HepG2 (cell line): ENCODE results near the gene CAPN10. TPM values are rescaled to one million over a fixed set of nuclear protein-coding genes. Genes with fewer than 3 reads are reported as not detected.
A peak's percentile ranks its signal among the peaks of the same experiment; 100 is the strongest.

Source experiments
- ARID2 ChIP-seq: sonication (generic); formaldehyde crosslinking; IDR thresholded peaks from 2 replicates; pipeline ENCODE4 v1.8.1; 2022; ENCODE audit warnings: mild to moderate bottlenecking, missing genetic modification reagents, borderline replicate concordance
- FOXK2 ChIP-seq: fragments of 450-650 bp; IDR thresholded peaks from 2 replicates; pipeline ENCODE4 v1.6.1; 2016
- MTA1 ChIP-seq: sonication (generic); formaldehyde crosslinking; IDR thresholded peaks from 2 replicates; pipeline ENCODE4 v1.4.0; 2020; ENCODE audit warnings: missing genetic modification reagents, mild to moderate bottlenecking, borderline replicate concordance
- NCOA5 ChIP-seq: sonication (generic); formaldehyde crosslinking; IDR thresholded peaks from 2 replicates; pipeline ENCODE4 v1.4.0; 2020; ENCODE audit warnings: missing genetic modification reagents
- PAXIP1 ChIP-seq: sonication (generic); formaldehyde crosslinking; conservative IDR thresholded peaks from 2 replicates; pipeline ENCODE4 v1.4.0; 2020; ENCODE audit warnings: mild to moderate bottlenecking, missing genetic modification reagents, moderate library complexity
- POGZ ChIP-seq: sonication (generic); formaldehyde crosslinking; IDR thresholded peaks from 2 replicates; pipeline ENCODE4 v1.4.0; 2020; ENCODE audit warnings: mild to moderate bottlenecking, missing genetic modification reagents
- TAF15 ChIP-seq: fragments of 200-400 bp; formaldehyde crosslinking; IDR thresholded peaks from one replicate; pipeline ENCODE4 v1.6.1; 2018; ENCODE audit warnings: mild to moderate bottlenecking, low read depth, low read length; ENCODE audit not compliant: poor library complexity, severe bottlenecking
- TGIF2 ChIP-seq: IDR thresholded peaks from 2 replicates; pipeline ENCODE4 v1.6.1; 2016; ENCODE audit warnings: control low read depth, missing compliant biosample characterization
- ZFYVE20 ChIP-seq: sonication (generic); formaldehyde crosslinking; IDR thresholded peaks from 2 replicates; pipeline ENCODE4 v1.8.0; 2023; ENCODE audit warnings: low read depth, mild to moderate bottlenecking, moderate library complexity, missing genetic modification reagents, borderline replicate concordance
- ZIK1 ChIP-seq: sonication (generic); formaldehyde crosslinking; IDR thresholded peaks from 2 replicates; pipeline ENCODE4 v1.5.0; 2020; ENCODE audit warnings: mild to moderate bottlenecking, low read depth, missing genetic modification reagents, borderline replicate concordance
- ZNF333 ChIP-seq: sonication (generic); formaldehyde crosslinking; IDR thresholded peaks from 2 replicates; pipeline ENCODE4 v1.4.0; 2020; ENCODE audit warnings: mild to moderate bottlenecking, missing genetic modification reagents, borderline replicate concordance
- ZNF572 ChIP-seq: sonication (generic); formaldehyde crosslinking; IDR thresholded peaks from 2 replicates; pipeline ENCODE4 v1.5.1; 2020; ENCODE audit warnings: mild to moderate bottlenecking, missing genetic modification reagents
- ZNF766 ChIP-seq: sonication (generic); formaldehyde crosslinking; IDR thresholded peaks from 2 replicates; pipeline ENCODE4 v1.5.0; 2020; ENCODE audit warnings: missing genetic modification reagents, borderline replicate concordance
- ZNF891 ChIP-seq: sonication (generic); formaldehyde crosslinking; IDR thresholded peaks from 2 replicates; pipeline ENCODE4 v1.5.0; 2020; ENCODE audit warnings: mild to moderate bottlenecking, missing genetic modification reagents
- polyA plus RNA-seq, 8 experiments: library from polyadenylated mRNA; depleted of rRNA in 3 of 8; stranded (reverse) in 7 of 8; unstranded in 1 of 8; fragments of >200 nt; fragmentation: Illumina TruSeq in 4 of 8; extraction: Trizol in 4 of 8; gene quantifications; 2 replicates each; pipeline versions ENCODE4 v1.2.1 to v1.2.3, GENCODE V29; 2011 to 2016; ENCODE audit warnings: low read depth in 4 of 8, missing spikeins in 1 of 8, mixed read lengths in 1 of 8; ENCODE audit not compliant: insufficient read depth in 1 of 8
- total RNA-seq, 5 experiments: library from RNA; depleted of rRNA; stranded (reverse); fragments of >200 nt; fragmentation: Illumina TruSeq; extraction: Trizol; gene quantifications; 2 replicates each; pipeline ENCODE4 v1.2.3, GENCODE V29; 2016; ENCODE audit warnings: low read depth in 1 of 5
- TF ChIP-seq, protein P1 (sequence below): fragments of 450-650 bp; IDR thresholded peaks from 2 replicates; pipeline ENCODE4 v1.6.1; 2016
- TF ChIP-seq, protein P2 (sequence below): sonication (generic); formaldehyde crosslinking; IDR thresholded peaks from 2 replicates; pipeline ENCODE4 v1.5.0; 2020; ENCODE audit warnings: missing genetic modification reagents, mild to moderate bottlenecking, borderline replicate concordance

The CAPN10 gene
- total and polyA plus RNA-seq, 2 of the 13 experiments (the other 11 are each of a cell fraction or from before 2014, with no cell fraction given): 27.6 to 32.4 TPM

DNA sequence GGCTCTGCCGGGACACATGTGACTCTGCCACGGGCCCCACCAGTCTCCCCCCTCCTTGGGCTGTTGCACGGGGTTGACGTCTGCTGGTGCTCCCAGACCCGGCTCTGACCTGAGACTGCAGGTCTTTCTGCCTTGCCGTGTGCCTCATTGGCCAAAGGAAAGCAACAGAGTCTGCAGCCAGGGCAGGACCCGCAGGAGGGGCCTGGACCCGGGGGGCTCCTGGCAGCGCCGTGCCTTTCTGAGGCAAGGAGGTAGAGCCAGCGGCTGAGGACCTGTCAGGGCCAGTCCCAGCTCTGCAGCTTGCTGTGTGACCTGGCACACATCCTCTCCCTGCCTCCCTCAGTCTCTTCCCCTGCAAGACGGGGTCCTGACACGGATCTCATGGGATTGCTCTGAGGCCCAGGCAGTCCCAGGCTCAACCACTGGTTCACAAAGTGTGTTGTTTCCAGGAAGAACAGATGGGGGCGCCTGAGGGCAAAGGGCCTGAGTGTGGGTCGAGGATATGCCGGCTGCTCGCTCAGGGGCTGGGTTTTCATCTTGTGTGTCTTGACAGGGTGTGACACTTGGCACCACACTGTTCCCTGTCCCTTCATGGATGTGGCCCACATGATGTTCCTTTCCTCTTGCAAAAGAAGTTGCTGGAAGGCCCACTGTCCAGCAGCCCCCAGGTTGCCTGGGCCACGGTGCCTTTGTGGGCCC lies 9.0 kb downstream of the CAPN10 start (continued):
- TF ChIP-seq POGZ (CRISPR knock-in tag): 0 out of 2 replicates have a peak, but pooled peaks have one; percentile 45
- no peak for TF ChIP-seq MTA1 (CRISPR knock-in tag)
- TF ChIP-seq, protein P1, sequence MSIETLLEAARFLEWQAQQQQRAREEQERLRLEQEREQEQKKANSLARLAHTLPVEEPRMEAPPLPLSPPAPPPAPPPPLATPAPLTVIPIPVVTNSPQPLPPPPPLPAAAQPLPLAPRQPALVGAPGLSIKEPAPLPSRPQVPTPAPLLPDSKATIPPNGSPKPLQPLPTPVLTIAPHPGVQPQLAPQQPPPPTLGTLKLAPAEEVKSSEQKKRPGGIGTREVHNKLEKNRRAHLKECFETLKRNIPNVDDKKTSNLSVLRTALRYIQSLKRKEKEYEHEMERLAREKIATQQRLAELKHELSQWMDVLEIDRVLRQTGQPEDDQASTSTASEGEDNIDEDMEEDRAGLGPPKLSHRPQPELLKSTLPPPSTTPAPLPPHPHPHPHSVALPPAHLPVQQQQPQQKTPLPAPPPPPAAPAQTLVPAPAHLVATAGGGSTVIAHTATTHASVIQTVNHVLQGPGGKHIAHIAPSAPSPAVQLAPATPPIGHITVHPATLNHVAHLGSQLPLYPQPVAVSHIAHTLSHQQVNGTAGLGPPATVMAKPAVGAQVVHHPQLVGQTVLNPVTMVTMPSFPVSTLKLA: no peak
- TF ChIP-seq ZNF572: no peak
- TF ChIP-seq ZFYVE20 (CRISPR knock-in tag): no peak
- TF ChIP-seq PAXIP1: 0 out of 2 replicates have a peak, but pooled peaks have one; percentile 19
- TF ChIP-seq TAF15: no peak
- 0 out of 2 replicates have a peak, but pooled peaks have one; percentile 57 for TF ChIP-seq ZNF333 (CRISPR knock-in tag)
- 0 out of 2 replicates have a peak, but pooled peaks have one; percentile 29 for TF ChIP-seq ZNF891 (CRISPR knock-in tag)
- TF ChIP-seq NCOA5 (CRISPR knock-in tag): no peak
- TF ChIP-seq ZIK1 (CRISPR knock-in tag): 0 out of 2 replicates have a peak, but pooled peaks have one; percentile 59
- TF ChIP-seq FOXK2: no peak
- TF ChIP-seq ZNF766 (CRISPR knock-in tag): no peak
- TF ChIP-seq TGIF2 (CRISPR knock-in tag): no peak
- TF ChIP-seq, protein P2, sequence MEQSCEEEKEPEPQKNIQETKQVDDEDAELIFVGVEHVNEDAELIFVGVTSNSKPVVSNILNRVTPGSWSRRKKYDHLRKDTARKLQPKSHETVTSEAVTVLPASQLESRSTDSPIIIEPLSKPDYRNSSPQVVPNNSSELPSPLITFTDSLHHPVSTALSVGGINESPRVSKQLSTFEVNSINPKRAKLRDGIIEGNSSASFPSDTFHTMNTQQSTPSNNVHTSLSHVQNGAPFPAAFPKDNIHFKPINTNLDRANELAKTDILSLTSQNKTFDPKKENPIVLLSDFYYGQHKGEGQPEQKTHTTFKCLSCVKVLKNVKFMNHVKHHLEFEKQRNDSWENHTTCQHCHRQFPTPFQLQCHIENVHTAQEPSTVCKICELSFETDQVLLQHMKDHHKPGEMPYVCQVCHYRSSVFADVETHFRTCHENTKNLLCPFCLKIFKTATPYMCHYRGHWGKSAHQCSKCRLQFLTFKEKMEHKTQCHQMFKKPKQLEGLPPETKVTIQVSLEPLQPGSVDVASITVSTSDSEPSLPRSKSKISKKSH: no peak
- TF ChIP-seq ARID2 (CRISPR knock-in tag): no peak
